Measurements from ENCODE around the gene ZNF107.
"Not testable (repeated sequence)": the region's sequence is repeated elsewhere in the genome, so short reads cannot be mapped to it uniquely, and the experiment has no call there.

Gene ZNF107

DNA sequence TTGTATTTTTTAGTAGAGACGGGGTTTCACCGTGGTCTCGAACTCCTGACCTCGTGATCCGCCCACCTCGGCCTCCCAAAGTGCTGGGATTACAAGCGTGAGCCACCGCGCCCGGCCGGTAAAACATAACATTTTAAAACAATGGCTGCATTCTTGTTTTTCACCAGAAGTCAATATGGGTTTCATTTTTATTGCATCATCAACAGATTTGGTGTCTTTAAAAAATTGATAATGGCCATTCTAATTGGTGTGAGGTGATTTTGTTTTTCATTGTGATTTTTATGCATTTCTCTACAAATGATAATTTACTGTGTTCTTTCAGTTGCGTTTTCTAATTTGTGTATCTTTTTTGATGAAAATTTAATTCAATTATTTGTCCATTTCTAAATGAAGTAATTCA, 31.9 kb downstream of the ZNF107 start:
- DNase-seq; intact Hi-C loops (cut with DNase I): not testable (repeated sequence)

DNA sequence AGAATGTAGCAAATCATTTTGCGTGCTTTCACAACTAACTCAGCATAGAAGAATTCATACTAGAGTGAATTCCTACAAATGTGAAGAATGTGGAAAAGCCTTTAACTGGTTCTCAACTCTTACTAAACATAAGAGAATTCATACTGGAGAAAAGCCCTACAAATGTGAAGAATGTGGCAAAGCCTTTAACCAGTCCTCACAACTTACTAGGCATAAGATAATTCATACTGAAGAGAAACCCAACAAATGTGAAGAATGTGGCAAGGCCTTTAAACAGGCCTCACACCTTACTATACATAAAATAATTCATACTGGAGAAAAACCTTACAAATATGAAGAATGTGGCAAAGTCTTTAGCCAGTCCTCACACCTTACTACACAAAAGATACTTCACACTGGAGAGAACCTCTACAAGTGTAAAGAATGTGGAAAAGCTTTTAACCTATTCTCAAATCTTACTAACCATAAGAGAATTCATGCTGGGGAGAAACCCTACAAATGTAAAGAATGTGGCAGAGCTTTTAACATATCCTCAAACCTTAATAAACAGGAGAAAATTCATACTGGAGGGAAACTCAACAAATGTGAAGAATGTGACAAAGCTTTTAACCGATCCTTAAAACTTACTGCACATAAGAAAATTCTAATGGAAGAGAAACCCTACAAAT, 40.8 kb downstream of the ZNF107 start:
- no peak for DNase-seq
- intact Hi-C loops (cut with DNase I): no loop called here

DNA sequence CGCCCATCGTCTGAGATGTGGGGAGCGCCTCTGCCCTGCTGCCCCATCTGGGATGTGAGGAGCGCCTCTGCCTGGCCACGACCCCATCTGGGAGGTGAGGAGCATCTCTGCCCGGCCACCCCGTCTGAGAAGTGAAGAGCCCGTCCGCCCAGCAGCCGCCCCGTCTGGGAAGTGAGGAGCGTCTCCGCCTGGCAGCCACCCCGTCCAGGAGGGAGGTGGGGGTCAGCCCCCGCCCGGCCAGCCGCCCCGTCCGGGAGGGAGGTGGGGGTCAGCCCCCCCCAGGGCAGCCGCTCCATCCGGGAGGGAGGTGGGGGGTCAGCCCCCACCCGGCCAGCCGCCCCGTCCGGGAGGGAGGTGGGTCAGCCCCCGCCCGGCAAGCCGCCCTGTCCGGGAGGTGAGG, 52.0 kb downstream of the ZNF107 start:
- intact Hi-C loops (cut with DNase I); DNase-seq: not testable (repeated sequence)

DNA sequence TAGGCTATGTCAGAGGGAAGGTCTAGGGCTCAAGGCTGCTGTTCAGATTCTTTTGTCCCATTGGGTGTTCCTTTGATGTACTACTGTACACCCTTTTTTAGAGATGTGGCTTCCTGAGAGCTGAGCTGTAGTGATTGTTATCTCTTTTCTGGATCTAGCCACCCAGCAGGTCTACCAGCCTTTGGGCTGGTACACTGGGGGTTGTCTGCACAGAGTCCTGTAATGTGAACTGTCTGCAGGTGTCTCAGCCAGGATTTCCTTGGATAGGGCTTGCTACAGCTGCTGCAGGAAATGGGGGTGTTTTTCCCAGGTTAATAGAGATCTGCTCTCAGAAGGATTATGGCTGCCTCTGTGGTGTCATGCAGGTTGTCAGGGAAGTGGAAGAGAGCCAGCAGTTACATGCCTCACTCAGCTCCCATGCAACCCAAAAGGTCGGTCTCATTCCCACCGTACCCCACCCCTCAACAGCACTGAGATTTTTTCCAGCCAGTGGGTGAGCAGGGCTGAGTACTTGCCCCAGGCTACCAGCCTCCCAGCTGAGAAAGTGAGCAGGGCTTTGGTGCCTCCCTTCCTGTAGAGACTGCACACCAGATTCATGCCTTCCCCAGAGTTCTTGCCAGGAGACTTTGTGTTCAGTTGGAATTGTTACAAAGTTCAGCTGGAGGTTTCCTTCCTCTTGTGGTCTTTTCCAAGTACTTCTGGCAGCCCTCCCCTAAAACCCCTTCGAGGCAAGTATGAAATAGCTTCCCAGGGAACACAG, 63.3 kb downstream of the ZNF107 start:
- DNase-seq: no peak
- intact Hi-C loops (cut with DNase I): no loop called here

DNA sequence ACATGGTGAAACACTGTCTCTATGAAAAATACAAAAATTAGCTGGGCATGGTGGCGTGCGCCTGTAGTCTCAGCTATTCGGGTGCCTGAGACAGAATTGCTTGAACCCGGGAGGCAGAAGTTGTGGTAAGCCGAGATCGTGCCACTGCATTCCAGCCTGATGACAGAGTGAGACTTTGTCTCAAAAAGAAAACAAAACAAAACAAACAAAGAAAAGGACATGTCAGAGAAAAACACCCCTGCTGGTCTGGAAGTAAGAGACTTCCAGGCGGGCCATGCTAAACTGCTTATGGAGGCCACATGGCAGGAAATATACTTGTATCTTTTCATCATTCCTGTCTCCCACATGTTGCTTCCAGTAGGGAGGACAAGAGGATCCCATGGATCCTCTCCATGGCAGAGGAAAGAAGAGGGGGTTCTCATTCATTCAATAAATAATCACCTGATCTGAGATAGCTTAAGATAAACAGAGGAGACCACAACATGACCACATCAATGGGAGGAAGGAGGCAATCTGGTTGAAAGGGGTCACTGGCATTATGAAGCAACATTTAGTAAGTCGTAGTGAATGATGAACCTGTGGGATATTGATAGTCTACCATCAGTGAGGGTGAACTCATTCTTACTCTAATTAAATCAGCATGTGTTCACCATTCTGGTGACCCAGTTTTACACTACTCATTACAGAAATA, 67.8 kb downstream of the ZNF107 start:
- no peak for DNase-seq

DNA sequence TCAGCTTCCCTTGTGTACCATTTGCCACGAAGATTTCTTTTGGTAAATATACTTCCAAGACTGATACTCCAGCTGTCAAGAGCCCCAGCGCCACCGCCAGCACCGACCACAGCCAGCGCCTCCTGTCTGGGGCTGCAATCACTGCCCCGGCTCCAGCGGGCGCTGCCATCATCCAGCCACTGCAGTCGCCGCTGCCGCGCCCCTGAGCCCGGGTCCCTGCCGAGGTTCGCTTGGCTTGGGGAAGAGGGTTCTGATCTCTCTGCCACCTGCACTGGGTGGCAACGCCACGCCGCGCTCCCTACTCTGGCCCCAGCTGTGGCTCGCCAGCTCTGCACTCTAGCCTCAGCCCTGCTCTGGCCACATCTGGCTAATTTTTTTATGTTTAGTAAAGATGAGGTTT, 70.6 kb downstream of the ZNF107 start:
- no peak for DNase-seq
- intact Hi-C loops (cut with DNase I): no loop called here

More for the DNA sequence above, 67.8 kb downstream of the ZNF107 start:
- intact Hi-C loops (cut with DNase I): no loop called here

DNA sequence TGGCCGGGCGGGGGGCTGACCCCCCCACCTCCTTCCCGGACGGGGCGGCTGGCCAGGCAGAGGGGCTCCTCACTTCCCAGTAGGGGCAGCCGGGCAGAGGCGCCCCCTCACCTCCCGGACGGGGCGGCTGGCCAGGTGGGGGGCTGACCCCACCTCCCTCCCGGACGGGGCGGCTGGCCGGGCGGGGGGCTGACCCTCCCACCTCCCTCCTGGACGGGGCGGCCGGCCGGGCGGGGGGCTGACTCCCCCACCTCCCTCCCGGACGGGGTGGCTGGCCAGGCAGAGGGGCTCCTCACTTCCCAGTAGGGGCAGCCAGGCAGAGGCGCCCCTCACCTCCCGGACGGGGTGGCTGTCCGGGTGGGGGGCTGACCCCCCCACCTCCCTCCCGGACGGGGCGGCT, 72.5 kb downstream of the ZNF107 start:
- DNase-seq; intact Hi-C loops (cut with DNase I): not testable (repeated sequence)

DNA sequence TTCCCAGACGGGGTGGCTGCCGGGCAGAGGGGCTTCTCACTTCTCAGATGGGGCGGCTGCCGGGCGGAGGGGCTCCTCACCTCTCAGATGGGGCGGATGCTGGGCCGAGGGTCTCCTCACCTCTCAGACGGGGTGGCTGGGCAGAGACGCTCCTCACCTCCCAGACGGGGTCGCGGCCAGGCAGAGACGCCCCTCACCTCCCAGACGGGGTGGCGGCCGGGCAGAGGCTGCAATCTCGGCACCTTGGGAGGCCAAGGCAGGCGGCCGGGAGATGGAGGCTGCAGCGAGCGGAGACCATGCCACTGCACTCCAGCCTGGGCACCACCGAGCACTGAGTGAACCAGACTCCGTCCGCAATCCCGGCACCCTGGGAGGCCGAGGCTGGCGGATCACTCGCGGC, 73.0 kb downstream of the ZNF107 start:
- intact Hi-C loops (cut with DNase I); DNase-seq: not testable (repeated sequence)

DNA sequence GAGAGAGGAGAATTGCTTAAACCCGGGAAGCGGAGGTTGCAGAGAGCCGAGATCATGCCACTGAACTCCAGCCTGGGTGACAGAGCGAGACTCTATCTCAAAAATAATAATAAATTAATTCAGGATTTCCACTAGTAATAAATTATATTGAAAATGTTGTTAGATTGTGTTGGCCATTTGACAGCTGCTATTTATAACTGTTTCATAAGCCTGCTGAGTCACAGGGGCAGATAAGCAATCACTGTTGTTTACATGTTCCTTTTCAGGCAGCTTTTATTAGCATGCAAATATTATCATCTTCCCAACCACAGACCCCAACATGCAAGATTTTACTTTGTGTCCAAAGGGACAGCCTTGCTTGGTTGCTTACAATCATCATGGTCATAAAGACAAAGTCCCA, 78.7 kb downstream of the ZNF107 start:
- DNase-seq: no peak
- intact Hi-C loops (cut with DNase I): no loop called here

DNA sequence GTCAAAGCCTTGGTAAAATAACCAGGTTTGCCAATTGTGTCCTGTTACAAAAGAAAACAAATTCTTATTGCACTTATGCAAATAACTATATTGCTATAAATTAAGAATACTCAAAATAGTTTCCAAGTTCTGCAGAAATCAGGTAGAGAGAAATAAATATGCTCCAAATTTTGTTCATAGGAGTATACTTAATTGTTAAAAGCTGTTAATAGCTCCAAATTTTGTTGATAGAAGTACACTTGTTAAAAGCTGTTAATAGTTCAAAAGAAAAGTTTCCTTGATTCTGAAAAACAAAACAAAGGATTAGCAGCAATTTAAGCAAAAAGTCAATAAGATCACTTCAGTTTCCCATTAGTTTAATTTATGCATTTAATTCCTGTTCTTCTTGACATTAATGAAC, 81.9 kb downstream of the ZNF107 start:
- intact Hi-C loops (cut with DNase I): no loop called here

DNA sequence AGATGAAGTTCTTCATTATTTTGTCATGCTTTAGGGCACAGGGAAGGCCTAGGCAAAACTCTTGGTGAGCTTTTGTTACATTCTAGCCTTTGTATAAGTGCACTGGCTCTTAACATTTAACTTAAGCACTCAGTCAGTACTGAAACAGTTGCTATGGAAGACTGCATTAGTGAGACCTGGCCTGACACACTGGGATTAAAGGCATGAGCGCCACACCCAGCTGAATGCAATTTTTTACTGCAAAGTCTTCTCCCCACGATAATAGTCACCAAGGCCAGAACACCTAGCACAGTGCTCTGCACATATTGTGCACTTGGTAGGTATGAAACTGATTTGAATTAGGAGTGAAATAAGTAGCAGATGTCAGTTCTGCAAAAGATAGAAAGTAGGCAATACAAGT, 87.1 kb downstream of the ZNF107 start:
- no peak for DNase-seq
- intact Hi-C loops (cut with DNase I): no loop called here

More for the DNA sequence above, 81.9 kb downstream of the ZNF107 start:
- no peak for DNase-seq

DNA sequence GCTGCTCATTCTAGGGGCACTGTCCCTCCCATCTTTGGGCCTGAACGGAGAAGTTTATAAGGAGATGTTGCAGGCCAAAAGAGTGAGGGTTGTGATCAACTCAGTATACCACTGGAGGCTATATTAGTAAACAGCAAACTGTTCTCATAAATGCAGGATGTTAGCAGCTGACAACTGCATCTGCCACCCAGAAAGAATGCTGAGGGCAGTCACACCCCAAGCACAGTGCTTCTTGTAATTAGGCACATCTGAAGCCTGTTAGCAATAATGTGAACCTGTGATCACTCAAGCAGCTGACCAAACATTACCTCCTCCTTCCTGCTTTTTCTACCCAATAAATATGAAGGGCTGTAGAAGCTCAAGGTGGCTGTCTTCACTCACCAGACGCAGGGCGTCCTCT, 89.9 kb downstream of the ZNF107 start:
- DNase-seq: no peak
- intact Hi-C loops (cut with DNase I): no loop called here

DNA sequence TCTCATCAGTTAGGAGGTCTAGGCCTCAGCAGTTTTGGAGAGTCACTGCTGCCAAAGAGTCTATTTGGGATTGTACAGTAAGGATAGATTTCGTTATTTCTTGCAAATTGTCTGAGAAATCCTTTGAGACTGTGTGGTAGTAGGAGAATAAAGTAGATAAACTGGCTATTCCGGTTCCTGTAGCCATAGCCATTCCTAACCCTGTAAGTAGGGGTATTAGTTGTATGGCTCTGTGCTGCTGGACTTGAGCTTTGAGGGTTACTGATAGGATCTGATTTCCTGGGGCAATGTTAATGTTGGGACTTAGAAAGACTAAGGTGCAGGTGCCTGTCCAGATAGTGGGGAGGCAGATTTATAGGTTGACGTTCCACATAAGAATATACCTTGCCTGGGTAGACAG, 92.2 kb downstream of the ZNF107 start:
- intact Hi-C loops (cut with DNase I): no loop called here
- DNase-seq: no peak
